Suppressor macrophage treated with lipopolysaccharide for 4 hours (primary cell): Measurements from ENCODE around the gene DNER.
A peak's percentile ranks its signal among the peaks of the same experiment; 100 is the strongest.
"Not testable (repeated sequence)": the region's sequence is repeated elsewhere in the genome, so short reads cannot be mapped to it uniquely, and the experiment has no call there.

Experiments
- DNase-seq: peaks from one replicate; pipeline ENCODE4 v3.0.0-alpha.2; 2020

The DNER gene

GRCh38 chr2:229376866-229377265 is 337.5 kb downstream of the DNER start:
- no peak for DNase-seq

DNA sequence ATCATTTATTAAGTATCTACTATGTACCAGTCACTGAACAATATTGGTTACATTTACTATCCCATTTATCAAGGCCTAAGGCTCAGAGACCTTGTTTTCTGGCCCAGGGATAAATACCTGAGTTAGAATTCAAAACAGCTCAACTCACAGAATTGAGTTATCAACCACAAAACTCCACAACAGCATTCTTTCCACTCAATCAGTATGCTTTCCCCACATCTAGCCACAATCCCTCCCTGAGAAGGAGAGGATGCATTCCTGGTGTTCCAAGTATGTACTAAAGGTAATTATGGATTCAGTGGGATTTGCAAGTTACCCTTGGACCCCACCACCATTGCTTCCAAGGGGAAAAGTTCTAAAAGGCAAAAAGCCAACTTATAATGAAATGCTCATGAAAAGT is 339.1 kb downstream of the DNER start:
- DNase-seq = no peak

- DNase-seq = not testable (repeated sequence)
These were observed 341.0 kb downstream of the DNER start for GRCh38 chr2:229373311-229373710.

DNA sequence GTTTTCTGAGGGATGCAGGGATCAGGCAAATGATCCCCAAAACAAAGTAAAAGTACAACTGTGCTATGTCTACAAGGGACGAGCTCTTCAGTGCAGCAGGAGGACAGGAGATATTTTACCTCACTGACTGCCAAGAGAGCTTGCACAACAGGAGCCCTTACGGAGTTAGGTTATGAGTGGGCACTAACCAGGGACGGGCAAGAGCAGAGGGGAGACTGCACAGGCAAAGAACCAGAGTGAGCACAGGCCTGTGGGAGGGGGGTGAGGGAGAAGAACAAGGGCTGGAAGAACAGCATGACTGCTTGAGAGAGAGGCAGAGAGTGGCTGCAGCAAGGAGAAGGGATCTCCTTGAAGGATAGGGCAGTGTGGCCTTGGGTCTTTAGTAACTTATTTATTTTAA is 342.1 kb downstream of the DNER start:
- no peak for DNase-seq

- DNase-seq = no peak
These were observed 343.3 kb downstream of the DNER start for GRCh38 chr2:229371086-229371485.

GRCh38 chr2:229370509-229370908 is 343.8 kb downstream of the DNER start:
- no peak for DNase-seq

GRCh38 chr2:229363185-229363814 is 351.1 kb downstream of the DNER start:
- no peak for DNase-seq

GRCh38 chr2:229350883-229351282 is 363.5 kb downstream of the DNER start:
- DNase-seq = peak; percentile 45

DNA sequence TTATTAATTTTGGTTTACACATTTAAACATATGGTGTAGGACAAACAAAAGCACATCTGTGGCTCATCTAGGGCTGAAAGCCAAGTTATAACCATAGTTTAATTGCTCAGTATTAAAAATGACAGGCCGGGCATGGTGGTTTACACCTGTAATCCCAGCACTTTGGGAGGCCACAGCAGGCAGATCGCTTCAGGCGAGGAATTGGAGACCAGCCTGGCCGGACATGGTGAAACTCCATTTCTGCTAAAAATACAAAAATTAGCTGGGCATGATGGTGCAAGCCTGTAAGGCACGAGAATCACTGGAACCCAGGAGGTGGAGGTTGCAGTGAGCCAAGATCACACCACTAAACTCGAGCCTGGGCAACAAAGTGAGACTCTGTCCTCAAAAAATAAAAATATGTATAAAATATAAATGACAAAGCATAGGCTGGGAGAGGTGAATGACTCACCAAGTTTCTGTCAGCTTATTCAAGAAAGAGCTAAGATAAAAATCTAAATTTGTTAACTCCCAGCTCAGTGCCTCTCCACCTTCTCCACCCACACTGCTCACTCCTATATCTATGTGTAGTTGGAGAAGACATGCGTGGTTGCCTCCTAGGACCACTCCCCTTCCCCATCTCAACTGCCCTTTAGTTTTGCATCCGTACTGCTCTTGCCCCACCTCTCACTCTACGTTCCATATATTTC is 364.1 kb downstream of the DNER start:
- no peak for DNase-seq

DNA sequence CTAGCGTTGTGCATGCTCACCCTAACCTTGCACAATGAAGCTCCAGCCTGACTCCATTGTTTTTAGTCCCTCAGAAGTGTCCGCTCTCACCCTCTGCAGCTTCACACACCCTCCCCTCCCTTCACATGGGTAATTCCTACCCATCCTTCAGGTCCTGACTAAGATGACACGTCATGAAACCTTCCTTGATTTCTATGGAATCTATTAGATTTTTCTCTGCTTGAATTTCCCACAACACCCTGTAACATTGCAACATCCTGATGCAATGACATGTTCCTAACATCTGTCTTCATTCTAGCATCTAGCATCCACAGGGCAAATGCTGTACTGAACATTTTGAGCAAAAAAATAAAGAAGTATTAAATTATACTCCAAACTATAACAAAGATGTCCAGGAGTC is 366.2 kb downstream of the DNER start:
- DNase-seq = no peak

GRCh38 chr2:229346816-229347540 is 367.4 kb downstream of the DNER start:
- DNase-seq = no peak

- no peak for DNase-seq
These were observed 369.4 kb downstream of the DNER start for GRCh38 chr2:229344955-229345354.

- DNase-seq = no peak
These were observed 370.2 kb downstream of the DNER start for GRCh38 chr2:229344151-229344551.

DNA sequence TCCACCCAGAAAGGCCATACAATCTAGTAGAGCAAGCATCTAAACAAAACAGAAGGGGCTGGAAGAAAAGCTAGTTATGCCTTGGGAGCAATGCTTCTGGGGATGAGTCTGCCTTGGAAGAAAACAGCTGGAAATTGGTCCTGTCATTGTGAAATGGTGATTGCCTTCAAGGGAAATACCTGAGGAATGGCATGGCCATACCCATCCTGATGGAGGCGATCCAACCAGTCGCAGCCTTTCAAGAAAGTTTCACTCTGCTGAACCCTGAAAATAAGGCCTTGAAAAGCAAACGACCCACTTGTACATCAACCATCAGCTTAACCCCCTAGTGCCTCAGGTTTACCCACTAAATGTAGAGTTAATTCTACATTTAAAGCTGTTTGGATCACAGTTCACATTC is 370.7 kb downstream of the DNER start:
- no peak for DNase-seq

- peak; percentile 26 for DNase-seq
These were observed 372.0 kb downstream of the DNER start for GRCh38 chr2:229342376-229342775.

DNA sequence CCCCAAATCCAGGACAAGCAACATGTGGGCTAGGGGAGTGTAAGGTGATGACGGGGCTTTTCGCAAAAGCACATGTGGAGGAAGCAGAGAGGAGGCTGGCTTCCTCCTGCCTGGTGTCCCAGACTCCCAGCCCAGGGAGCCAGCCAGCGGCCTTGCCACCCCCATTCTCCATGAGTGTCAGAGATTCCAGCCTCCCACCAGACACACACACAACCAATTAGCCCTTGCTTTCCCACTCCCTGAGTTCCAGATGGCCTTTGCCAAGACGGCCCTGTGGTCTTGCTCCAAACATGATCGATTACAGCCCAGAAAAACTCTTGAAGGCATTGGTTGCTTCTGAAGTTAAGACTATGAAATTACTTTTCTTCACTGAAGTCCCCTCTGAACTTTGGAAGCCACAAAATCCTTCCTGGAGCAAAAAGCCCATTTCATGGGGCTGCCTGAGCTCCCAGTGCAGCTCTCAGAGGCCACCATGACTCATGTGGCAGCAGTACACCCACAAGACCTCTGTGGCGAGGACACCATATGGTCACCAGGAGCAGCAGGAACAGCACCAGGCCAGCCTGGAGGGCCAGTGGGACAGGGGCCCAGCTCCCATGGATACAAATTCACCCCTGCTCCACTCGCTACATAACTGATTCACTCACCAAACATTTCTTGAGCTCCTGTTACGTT is 374.1 kb downstream of the DNER start:
- peak; percentile 49 for DNase-seq

GRCh38 chr2:229339618-229340017 is 374.7 kb downstream of the DNER start:
- DNase-seq = peak; percentile 45

DNA sequence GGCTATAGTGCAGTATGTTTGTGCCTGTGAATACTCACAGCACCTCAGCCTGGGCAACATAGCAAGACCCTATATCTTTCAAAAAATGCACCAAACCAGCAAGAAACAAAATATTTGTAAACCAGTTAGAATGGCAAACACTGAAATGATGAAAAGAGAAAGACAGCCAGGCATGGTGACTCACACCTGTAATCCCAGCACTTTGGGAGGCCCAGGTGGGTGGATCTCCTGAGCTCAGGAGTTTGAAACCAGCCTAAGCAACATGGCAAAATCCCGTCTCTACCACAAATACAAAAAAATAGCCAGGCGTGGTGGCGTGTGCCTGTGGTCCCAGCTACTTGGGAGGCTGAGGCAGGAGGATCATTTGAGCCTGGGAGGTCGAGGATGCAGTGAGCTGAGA is 375.2 kb downstream of the DNER start:
- not testable (repeated sequence) for DNase-seq

- no peak for DNase-seq
These were observed 378.4 kb downstream of the DNER start for GRCh38 chr2:229335877-229336346.

DNA sequence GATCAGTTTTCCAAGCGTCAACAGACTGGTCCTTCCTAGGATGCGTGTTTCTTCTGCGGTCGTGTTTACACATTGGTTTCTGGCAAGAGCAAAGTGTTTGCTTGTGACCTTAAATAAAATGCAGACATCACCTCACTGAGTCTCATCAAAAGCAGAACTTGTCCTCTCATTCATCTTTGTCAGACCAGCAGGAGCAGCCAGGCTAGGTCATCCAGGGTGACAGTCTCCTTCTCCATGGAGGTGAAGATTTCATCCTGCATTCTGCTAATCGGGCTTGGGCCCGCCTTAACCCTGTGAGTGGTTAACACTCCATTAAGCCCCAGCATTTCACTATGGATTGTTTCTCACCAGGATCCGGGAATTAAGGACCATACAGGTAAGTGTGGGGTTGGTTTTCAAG is 379.0 kb downstream of the DNER start:
- DNase-seq = peak; percentile 48

DNA sequence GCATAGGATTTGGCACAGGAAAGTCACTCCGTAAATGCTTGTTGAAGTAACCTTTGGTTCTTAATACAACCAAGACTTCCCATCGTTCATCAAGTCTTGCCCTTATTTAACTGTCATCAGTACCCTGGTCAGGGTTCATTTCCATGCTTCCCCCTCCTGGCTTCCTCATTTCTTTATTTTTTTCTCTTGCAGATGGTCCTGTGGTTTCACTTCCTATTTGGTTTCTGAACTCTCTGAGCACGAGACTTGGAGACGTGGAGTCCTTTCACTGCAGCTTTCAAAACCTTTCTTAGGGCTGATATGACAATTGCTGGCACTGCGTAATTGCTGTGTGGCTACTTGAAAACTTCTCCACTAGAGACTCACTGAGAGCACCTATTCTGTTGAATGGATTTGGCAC is 383.4 kb downstream of the DNER start:
- peak; percentile 94 for DNase-seq

DNA sequence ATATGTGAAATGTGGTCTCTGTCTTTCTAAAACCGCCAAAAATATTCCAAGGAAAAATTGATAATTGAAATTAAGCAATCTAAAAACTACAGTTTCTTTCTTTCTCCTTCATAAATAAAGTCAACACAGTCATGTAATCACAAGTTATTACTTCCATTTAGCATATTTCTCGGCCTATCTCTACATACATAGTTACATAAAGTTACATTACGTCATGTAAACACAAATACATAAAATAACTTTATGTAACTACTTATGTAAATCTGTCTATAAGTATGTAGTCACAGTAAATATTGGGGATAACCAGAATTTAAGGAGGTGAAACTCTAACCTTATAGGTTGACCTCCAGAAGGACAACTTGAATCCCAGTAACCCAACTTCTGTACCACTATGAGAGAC is 394.8 kb downstream of the DNER start:
- no peak for DNase-seq

GRCh38 chr2:229314117-229314516 is 400.2 kb downstream of the DNER start:
- peak; percentile 74 for DNase-seq
